Astrocyte (in vitro differentiated cells and primary cell): ENCODE results near the gene PCID2. TPM values are rescaled to one million over a fixed set of nuclear protein-coding genes. Genes with fewer than 3 reads are reported as not detected.

Experiments
- DNase-seq: peaks from one replicate; pipeline ENCODE4 v3.0.0-alpha.2; 2010; ENCODE audit warnings: low read depth
- FAIRE-seq: peaks from 2 replicates; lab custom pipeline; 2011; peaks lifted over from hg19 to GRCh38; lab: Jason Lieb, UNC
- H2AFZ ChIP-seq: 2 replicates; pipeline ENCODE4 v1.6.0; 2012; ENCODE audit warnings: low read depth, low read length, inconsistent platforms
- H3K27ac ChIP-seq: 2 replicates; pipeline ENCODE4 v1.5.1; 2011; ENCODE audit warnings: low read depth, low read length, inconsistent platforms
- H3K27me3 ChIP-seq: 2 replicates; pipeline ENCODE4 v1.6.0; 2011; ENCODE audit warnings: low read length, inconsistent platforms; ENCODE audit not compliant: insufficient read depth
- H3K36me3 ChIP-seq: 2 replicates; pipeline ENCODE4 v1.5.1; 2011; ENCODE audit warnings: low read length, inconsistent platforms; ENCODE audit not compliant: insufficient read depth
- H3K4me1 ChIP-seq: 2 replicates; pipeline ENCODE4 v1.5.1; 2011; ENCODE audit warnings: low read length, inconsistent platforms; ENCODE audit not compliant: insufficient read depth
- H3K4me2 ChIP-seq: 2 replicates; pipeline ENCODE4 v1.6.0; 2012; ENCODE audit warnings: low read length, inconsistent platforms
- H3K4me3 ChIP-seq: 2 replicates; pipeline ENCODE4 v1.5.1; 2011; ENCODE audit warnings: low read depth, mild to moderate bottlenecking, low read length, inconsistent platforms; ENCODE audit not compliant: insufficient read depth
- H3K79me2 ChIP-seq: 2 replicates; pipeline ENCODE4 v1.6.0; 2012; ENCODE audit warnings: mild to moderate bottlenecking, low read length, inconsistent platforms; ENCODE audit not compliant: insufficient read depth
- H3K9ac ChIP-seq: 2 replicates; pipeline ENCODE4 v1.6.0; 2012; ENCODE audit warnings: mild to moderate bottlenecking, low read length, inconsistent platforms
- H3K9me3 ChIP-seq: 2 replicates; pipeline ENCODE4 v1.5.1; 2012; ENCODE audit warnings: low read depth, mild to moderate bottlenecking, low read length, inconsistent platforms; ENCODE audit not compliant: insufficient read depth
- H4K20me1 ChIP-seq: 2 replicates; pipeline ENCODE4 v1.6.0; 2012; ENCODE audit warnings: low read length, inconsistent platforms; ENCODE audit not compliant: insufficient read depth
- H3K27ac Mint-ChIP-seq: one replicate; pipeline ENCODE4 v1.8.0; 2021; ENCODE audit warnings: mild to moderate bottlenecking, mixed read lengths; ENCODE audit not compliant: unreplicated experiment
- H3K27me3 Mint-ChIP-seq: one replicate; pipeline ENCODE4 v1.8.0; 2021; ENCODE audit warnings: low read depth, mixed read lengths; ENCODE audit not compliant: unreplicated experiment
- H3K36me3 Mint-ChIP-seq: one replicate; pipeline ENCODE4 v1.8.0; 2021; ENCODE audit warnings: low read depth, mixed read lengths; ENCODE audit not compliant: unreplicated experiment
- H3K4me1 Mint-ChIP-seq: one replicate; pipeline ENCODE4 v1.8.0; 2021; ENCODE audit warnings: low read depth, mixed read lengths; ENCODE audit not compliant: unreplicated experiment
- H3K4me3 Mint-ChIP-seq: one replicate; pipeline ENCODE4 v1.8.0; 2021; ENCODE audit warnings: mild to moderate bottlenecking, moderate library complexity, mixed read lengths; ENCODE audit not compliant: unreplicated experiment
- H3K9me3 Mint-ChIP-seq: one replicate; pipeline ENCODE4 v1.8.0; 2021; ENCODE audit warnings: mild to moderate bottlenecking, mixed read lengths; ENCODE audit not compliant: unreplicated experiment
- EZH2 ChIP-seq: IDR thresholded peaks from 2 replicates; pipeline ENCODE4 v1.6.1; 2012; ENCODE audit warnings: mild to moderate bottlenecking, low read length, inconsistent platforms; ENCODE audit not compliant: insufficient read depth
- total RNA-seq: library from RNA; stranded (reverse); gene quantifications from 2 replicates; pipeline ENCODE4 v1.2.1, GENCODE V29; 2021
- TF ChIP-seq, protein P1 (sequence below): IDR thresholded peaks from 2 replicates; pipeline ENCODE4 v1.5.1; 2011; ENCODE audit warnings: low read depth, mild to moderate bottlenecking, inconsistent platforms, low read length, moderate library complexity; ENCODE audit not compliant: insufficient read depth

Gene PCID2
- total RNA-seq, 1 donor from 2014 or later, result 31.5 TPM

DNA sequence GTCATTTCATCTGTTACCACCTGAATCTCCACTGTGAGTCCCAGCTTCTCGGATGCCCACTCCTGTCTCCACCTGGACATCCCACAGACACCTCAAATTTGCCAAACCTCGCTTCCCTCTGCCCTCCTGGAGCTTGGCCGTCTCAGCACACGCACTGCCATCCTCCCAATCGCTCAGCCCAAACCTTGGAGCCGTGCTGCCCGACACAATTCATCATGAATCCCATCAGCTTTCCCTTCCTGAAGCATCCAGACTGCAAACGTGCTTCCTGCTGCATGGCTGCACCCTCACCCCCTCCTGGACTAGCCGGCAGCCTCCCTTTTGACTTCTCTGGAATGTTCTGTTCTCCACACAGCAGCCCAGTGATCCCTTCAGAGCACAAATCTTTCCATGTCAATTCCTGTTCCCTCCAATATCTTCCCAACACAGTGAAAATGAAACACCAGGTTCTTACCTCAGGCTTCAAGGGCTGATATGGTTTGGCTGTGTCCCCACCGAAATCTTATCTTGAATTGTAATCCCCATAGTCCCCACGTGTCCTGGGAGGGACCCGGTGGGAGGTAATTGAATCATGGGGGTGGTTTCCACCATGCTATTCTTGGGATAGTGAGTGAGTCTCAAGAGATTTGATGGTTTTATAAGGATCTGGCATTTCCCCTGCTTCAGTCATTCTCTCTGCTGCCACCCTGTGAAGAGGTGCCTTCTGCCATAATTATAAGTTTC lies 51.1 kb downstream of the PCID2 start:
- H3K9me3 Mint-ChIP-seq, result peaks cover 6% of the 10 kb centered on the region
- H2AFZ ChIP-seq, result no peak overlapping the region
- DNase-seq, result no peak

DNA sequence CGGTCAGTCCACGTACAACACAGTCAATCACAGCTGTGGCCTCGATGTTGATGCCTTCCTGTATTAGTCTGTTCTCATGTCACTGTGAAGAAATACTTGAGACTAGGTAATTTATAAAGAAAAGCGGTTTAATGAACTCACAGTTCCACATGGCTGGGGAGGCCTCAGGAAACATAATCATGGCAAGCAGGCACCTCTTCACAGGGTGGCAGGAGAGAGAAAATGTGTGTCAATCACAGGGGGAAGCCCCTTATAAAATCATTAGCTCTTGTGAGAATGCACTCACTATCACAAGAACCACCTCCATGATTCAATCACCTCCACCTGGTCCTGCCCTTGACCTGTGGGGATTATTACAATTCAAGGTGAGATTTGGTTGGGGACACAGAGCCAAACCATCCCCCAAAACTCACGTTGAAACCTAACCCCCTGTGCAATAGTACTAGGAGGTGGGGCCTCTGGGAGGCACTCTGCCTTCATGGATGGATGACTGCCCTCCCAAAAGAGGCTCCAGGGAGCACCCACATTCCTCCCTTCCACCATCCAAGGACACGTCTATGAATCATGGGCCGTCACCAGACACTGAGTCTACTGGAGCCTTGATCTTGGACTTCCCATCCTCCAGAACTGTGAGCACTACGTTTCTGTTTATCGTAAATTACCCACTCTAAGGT lies 52.4 kb downstream of the PCID2 start:
- H3K27me3 ChIP-seq, result no peaks in the 10 kb centered on the region
- Mint-ChIP-seq H3K36me3 (peaks cover under 1% of the 10 kb centered on the region), H3K4me1 (peaks cover 11% of the 10 kb centered on the region), H3K27ac (no peak overlapping the region), H3K9me3 (peaks cover 7% of the 10 kb centered on the region), H3K27me3 (peaks cover 21% of the 10 kb centered on the region), H3K4me3 (no peak overlapping the region)
- no peak overlapping the region for H3K4me3 ChIP-seq
- TF ChIP-seq, protein P1, sequence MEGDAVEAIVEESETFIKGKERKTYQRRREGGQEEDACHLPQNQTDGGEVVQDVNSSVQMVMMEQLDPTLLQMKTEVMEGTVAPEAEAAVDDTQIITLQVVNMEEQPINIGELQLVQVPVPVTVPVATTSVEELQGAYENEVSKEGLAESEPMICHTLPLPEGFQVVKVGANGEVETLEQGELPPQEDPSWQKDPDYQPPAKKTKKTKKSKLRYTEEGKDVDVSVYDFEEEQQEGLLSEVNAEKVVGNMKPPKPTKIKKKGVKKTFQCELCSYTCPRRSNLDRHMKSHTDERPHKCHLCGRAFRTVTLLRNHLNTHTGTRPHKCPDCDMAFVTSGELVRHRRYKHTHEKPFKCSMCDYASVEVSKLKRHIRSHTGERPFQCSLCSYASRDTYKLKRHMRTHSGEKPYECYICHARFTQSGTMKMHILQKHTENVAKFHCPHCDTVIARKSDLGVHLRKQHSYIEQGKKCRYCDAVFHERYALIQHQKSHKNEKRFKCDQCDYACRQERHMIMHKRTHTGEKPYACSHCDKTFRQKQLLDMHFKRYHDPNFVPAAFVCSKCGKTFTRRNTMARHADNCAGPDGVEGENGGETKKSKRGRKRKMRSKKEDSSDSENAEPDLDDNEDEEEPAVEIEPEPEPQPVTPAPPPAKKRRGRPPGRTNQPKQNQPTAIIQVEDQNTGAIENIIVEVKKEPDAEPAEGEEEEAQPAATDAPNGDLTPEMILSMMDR, result no peak
- TF ChIP-seq EZH2, result no peak
- no peak overlapping the region for H2AFZ ChIP-seq
- no peaks in the 10 kb centered on the region for H3K79me2 ChIP-seq
- H3K9me3 ChIP-seq, result no peaks in the 10 kb centered on the region
- H3K9ac ChIP-seq, result no peak overlapping the region
- no peaks in the 10 kb centered on the region for H3K36me3 ChIP-seq
- FAIRE-seq (no peak), DNase-seq (no peak)
- no peak overlapping the region for H3K4me2 ChIP-seq
- H3K27ac ChIP-seq, result no peak overlapping the region
- peaks cover 10% of the 10 kb centered on the region for H3K4me1 ChIP-seq
- no peaks in the 10 kb centered on the region for H4K20me1 ChIP-seq

More for the DNA sequence above, 51.1 kb downstream of the PCID2 start:
- FAIRE-seq, result no peak
- no peak overlapping the region for H3K9ac ChIP-seq
- Mint-ChIP-seq H3K4me3 (no peak overlapping the region), H3K36me3 (no peaks in the 10 kb centered on the region), H3K27me3 (peaks cover 13% of the 10 kb centered on the region), H3K4me1 (peaks cover 9% of the 10 kb centered on the region), H3K27ac (no peak overlapping the region)
- no peaks in the 10 kb centered on the region for H3K79me2 ChIP-seq
- H3K9me3 ChIP-seq, result no peaks in the 10 kb centered on the region
- no peaks in the 10 kb centered on the region for H3K27me3 ChIP-seq
- H3K4me2 ChIP-seq, result no peak overlapping the region
- no peak overlapping the region for H3K4me3 ChIP-seq
- no peaks in the 10 kb centered on the region for H4K20me1 ChIP-seq
- no peak for TF ChIP-seq EZH2
- TF ChIP-seq, protein P1, result no peak
- no peaks in the 10 kb centered on the region for H3K36me3 ChIP-seq
- H3K27ac ChIP-seq, result no peak overlapping the region
- H3K4me1 ChIP-seq, result peaks cover 10% of the 10 kb centered on the region
